HAP-1 (cell line): Measurements from ENCODE around the gene ARNT2.

ENCODE experiments used
- DNase-seq, 2 experiments: peaks; one replicate each; pipeline ENCODE4 v3.0.0-alpha.2; 2016 to 2020; ENCODE audit warnings: low spot score in 2 of 2
- H3K27me3 ChIP-seq: fragments of 250-450 bp; sonication (Bioruptor Pico); 2 replicates; pipeline ENCODE4 v1.5.1; 2020; ENCODE audit warnings: low read depth, mild to moderate bottlenecking, moderate library complexity
- H3K36me3 ChIP-seq: fragments of 250-450 bp; sonication (Bioruptor Pico); replicated peaks from 2 replicates; pipeline ENCODE4 v1.5.1; 2020; ENCODE audit warnings: mild to moderate bottlenecking
- H3K4me1 ChIP-seq: fragments of 250-450 bp; sonication (Bioruptor Pico); 2 replicates; pipeline ENCODE4 v1.5.1; 2020; ENCODE audit warnings: mild to moderate bottlenecking
- H3K4me3 ChIP-seq: fragments of 250-450 bp; sonication (Bioruptor Pico); 2 replicates; pipeline ENCODE4 v1.5.1; 2020; ENCODE audit warnings: mild to moderate bottlenecking, moderate library complexity
- H3K9me3 ChIP-seq: fragments of 250-450 bp; sonication (Bioruptor Pico); 2 replicates; pipeline ENCODE4 v1.5.1; 2020; ENCODE audit warnings: mild to moderate bottlenecking, moderate library complexity
- in situ Hi-C: fragments of 300-500 bp; cut with MboI; formaldehyde crosslinking; loops from 3 replicates; pipeline ENCODE4 v1.14.3; 2020; ENCODE audit warnings: low sequenced_read_pairs, inconsistent platforms, mixed read lengths

ARNT2 gene

DNA sequence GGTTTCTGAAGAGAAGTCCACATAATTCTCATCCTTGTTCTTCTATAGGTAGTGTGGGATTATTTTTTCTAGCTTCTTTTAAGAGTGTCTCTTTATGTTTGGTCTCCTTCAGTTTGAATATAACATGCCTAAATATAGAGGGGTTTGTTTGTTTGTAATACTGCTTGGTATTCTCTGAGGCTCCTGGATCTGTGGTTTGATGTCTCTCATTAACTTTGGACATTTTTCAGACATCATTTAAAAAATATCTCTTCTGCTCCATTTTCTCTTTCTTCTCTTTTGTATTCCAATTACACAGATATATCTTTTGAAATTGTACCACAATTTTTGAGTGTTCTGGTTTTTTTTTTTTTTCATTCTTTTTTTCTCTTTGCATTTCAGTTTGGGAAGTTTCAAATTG, 113.1 kb downstream of the ARNT2 start:
- Histone ChIP-seq H3K27me3 (no peaks in the 10 kb centered on the region), H3K9me3 (no peaks in the 10 kb centered on the region), H3K36me3 (no peaks in the 10 kb centered on the region), H3K4me1 (no peaks in the 10 kb centered on the region), H3K4me3 (no peak overlapping the region)
- in situ Hi-C loops = no loop called here
- DNase-seq = no peak

DNA sequence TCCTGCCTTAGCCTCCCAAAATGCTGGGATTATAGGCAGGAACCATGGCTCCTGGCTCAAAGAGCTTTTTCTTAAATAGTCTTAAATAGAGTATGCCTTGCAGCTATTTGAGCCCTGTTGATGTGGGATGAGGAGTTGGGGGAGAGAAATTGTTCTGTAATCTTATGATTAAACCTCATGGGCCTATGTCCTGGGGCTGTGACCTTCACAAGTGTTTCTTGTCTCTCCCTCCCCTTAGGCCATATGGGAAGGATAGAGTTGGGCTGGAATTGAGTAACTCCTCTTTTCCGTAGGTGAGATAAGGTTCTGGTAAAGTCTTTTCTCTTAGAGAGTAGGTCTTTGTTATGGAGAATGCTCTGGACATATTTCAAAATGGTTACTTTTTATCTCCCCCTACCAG, 114.3 kb downstream of the ARNT2 start:
- no peak for DNase-seq
- no peaks in the 10 kb centered on the region for H3K36me3 ChIP-seq
- H3K4me3 ChIP-seq = no peak overlapping the region
- H3K4me1 ChIP-seq = no peaks in the 10 kb centered on the region
- H3K27me3 ChIP-seq = no peaks in the 10 kb centered on the region
- in situ Hi-C loops = no loop called here
- no peaks in the 10 kb centered on the region for H3K9me3 ChIP-seq

DNA sequence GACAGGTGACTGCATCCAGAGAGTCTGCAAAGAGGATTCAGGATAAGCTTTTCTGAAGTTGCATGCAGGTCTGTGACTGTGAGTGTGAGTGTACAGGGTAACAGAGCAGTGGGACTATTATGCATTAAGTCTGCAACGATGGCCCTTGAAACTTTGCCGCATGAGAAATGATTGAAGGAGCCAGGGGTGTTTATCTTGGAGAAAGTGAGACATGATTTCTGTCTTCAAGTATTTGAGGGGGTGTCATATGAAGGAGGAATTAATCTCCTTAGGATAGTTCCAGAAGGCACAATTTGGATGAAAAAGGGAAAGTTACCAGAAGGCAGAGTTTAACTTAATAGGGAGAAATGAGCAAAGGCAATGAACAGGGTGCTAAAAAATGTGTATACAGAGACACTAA, 119.6 kb downstream of the ARNT2 start:
- DNase-seq = no peak
- in situ Hi-C loops = no loop called here
- Histone ChIP-seq H3K36me3 (no peaks in the 10 kb centered on the region), H3K9me3 (no peaks in the 10 kb centered on the region), H3K4me3 (no peak overlapping the region), H3K27me3 (no peaks in the 10 kb centered on the region), H3K4me1 (no peaks in the 10 kb centered on the region)

DNA sequence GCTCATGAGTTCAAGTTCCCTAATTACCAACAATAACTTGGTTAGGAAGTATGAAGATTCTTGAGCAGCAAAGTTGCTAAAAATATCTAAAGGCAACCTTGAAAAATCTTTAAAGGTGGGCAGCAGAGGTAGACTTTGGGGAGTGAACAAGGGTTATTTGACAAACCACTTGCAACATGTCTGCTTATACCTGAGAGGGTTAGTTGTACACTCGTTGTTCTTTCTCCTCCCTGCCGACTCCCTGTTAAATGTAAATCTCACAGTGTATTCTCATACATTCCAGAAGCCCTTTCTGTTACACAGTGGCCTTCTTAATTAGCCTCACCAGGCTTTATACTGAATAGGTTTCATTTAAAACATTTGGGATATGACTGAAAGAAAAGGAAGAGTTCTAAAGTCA, 121.7 kb downstream of the ARNT2 start:
- in situ Hi-C loops = no loop called here
- H3K27me3 ChIP-seq = no peaks in the 10 kb centered on the region
- no peak overlapping the region for H3K4me3 ChIP-seq
- no peaks in the 10 kb centered on the region for H3K9me3 ChIP-seq
- H3K36me3 ChIP-seq = no peaks in the 10 kb centered on the region
- no peaks in the 10 kb centered on the region for H3K4me1 ChIP-seq
- no peak for DNase-seq

DNA sequence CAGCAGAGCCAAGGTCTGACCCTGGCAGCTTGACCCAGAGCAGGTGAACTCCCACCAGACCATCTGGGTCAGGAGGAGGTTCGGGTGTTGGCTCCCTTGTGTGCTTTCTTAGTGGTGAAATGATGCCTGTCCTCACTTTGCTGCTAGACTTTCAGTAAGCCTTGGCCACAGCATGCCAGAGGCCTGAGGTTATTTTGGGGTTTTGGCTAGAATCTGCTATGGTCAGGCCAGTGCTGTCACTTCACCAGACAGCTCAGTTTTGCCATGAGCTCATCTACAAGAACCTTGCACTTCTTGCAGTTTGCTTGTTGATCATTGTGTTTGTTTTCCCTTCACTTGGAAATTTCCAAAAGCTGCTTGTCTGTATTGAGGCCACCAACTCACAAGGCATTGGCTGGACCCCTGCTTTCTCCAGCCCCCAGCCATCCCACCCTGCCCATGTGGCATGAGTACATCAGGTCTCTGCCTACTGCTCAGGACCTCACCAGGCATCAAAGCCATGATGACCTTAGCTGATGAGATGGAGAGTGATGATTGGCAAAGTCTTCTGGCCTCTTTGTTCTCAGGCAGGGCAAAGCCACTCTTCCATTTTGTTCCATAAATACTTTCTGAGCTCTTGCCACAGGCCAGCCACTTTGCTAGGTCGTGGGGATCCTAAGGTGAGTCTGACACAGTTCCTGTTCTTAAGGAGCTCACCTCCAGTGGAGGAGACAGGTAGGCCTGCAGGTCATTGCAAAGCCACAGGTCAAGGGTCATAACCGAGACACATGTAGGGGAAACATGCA, 122.6 kb downstream of the ARNT2 start:
- Histone ChIP-seq H3K4me3 (no peak overlapping the region), H3K27me3 (no peaks in the 10 kb centered on the region), H3K9me3 (no peaks in the 10 kb centered on the region), H3K36me3 (no peaks in the 10 kb centered on the region), H3K4me1 (no peaks in the 10 kb centered on the region)
- no peak for DNase-seq
- in situ Hi-C loops = no loop called here

DNA sequence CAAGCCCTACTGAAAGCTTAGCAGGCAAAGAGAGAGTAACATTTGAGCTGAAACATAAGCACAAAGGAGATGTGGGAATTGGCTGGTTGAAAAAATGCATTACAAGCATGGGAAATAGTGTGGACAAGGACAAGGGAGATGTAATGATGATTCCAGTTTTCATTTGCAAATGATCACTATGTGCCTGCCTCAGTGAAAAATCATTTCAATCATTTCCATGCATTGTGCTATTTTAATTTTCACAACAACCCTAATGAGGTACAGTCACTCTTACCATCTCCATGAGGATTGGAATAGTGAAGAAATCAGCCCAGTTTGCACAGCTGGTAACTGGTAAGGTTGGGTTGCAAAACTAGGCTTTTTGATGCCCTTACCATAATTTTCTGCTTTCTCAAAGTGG, 123.2 kb downstream of the ARNT2 start:
- Histone ChIP-seq H3K27me3 (no peaks in the 10 kb centered on the region), H3K36me3 (no peaks in the 10 kb centered on the region), H3K4me3 (no peak overlapping the region), H3K4me1 (no peaks in the 10 kb centered on the region), H3K9me3 (no peaks in the 10 kb centered on the region)
- DNase-seq = no peak
- in situ Hi-C loops = no loop called here

DNA sequence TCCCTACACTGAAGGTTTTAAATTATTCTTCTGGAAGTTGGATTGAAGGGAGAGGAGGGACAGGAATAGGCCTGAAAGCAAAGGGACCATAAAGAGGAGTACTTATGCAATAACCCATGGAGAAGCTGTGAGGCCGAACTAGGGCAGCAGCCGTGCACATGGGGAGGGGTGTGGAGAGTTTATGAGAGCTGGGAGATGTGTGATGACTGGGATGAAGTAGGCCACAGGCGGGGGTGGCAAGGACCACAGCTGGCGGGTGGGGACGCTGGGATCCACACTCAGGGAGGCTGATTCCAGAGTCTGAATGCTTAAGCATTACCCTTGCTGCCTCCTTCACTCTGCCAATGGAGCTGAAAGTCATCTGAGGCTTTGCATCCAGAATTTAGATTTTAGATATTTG, 123.8 kb downstream of the ARNT2 start:
- DNase-seq = no peak
- Histone ChIP-seq H3K27me3 (no peaks in the 10 kb centered on the region), H3K9me3 (no peaks in the 10 kb centered on the region), H3K4me3 (no peak overlapping the region), H3K36me3 (no peaks in the 10 kb centered on the region), H3K4me1 (no peaks in the 10 kb centered on the region)
- in situ Hi-C loops = no loop called here

DNA sequence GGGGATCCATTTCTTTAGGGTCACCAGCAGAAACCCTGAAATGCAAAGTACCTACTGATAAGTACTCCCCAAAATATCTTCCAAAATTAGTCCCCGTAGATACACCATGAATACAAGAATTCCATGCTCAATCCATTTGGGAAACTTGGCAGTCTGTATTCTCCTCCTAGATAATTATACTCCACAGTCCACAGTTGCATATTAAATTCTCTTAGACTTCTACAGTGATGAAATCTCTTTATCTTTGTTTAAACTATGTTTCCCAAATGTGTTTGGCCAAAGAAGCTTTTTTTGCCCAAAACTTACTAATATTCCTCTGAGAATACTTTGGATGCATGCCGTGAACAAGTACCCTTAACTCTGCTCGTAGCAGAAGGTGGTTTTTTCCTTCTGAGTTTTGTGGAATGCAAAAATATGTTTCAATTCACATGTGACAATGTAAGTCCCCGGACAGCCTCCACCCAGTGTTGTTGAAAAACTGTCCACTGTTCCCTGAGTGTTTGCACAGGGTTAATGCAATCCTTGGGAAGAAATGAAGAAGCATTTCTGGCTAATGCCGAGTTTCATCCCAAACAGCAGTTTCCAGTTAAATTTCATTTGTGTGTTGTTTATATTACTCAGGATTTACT, 126.7 kb downstream of the ARNT2 start:
- Histone ChIP-seq H3K4me1 (no peaks in the 10 kb centered on the region), H3K27me3 (no peaks in the 10 kb centered on the region), H3K4me3 (no peak overlapping the region), H3K36me3 (no peaks in the 10 kb centered on the region), H3K9me3 (0 out of 2 replicates have a peak, but pooled peaks cover 5% of the 10 kb centered on the region)
- no peak for DNase-seq
- in situ Hi-C loops = no loop called here

DNA sequence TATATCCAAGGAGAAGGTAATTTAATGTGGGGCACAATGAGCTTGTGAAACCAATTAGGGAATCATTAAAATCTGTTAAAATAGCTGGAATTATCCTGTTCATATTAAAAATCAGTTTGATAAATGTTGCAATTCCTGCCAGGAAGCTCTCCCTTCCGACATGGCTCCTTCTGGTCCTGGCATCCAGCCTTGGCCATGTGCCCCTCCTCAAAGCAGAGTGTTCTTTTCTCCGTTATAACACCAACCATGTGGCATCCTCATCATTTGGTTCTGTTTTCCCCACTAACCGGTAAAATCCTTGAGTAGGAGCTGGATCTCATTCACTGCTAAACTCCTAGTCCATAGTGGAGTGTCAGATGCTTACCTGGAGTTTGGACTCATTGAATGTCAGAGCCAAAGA, 127.2 kb downstream of the ARNT2 start:
- in situ Hi-C loops = no loop called here
- Histone ChIP-seq H3K9me3 (0 out of 2 replicates have a peak, but pooled peaks cover 5% of the 10 kb centered on the region), H3K4me3 (no peak overlapping the region), H3K4me1 (no peaks in the 10 kb centered on the region), H3K27me3 (no peaks in the 10 kb centered on the region), H3K36me3 (no peaks in the 10 kb centered on the region)
- DNase-seq = no peak

DNA sequence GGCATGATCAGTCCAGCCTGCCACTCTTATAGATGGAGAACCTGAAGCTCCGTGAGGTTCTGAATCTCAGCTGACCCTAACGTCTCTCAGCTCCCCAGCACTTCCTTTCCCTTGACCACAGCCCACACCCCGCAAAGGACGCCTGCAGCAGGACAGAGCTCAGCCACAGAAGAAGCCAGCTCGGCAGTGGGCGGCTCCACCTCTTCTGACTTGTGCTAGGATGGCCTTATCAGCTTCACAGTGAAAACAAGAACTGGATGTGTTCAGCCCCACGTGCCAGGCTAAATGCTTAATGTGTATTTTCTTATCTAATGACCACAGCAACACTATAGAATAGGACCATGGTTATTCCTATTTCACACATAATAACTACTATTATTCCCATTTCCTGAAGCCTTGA, 127.6 kb downstream of the ARNT2 start:
- DNase-seq = no peak
- no peaks in the 10 kb centered on the region for H3K27me3 ChIP-seq
- H3K4me3 ChIP-seq = no peak overlapping the region
- in situ Hi-C loops = no loop called here
- no peaks in the 10 kb centered on the region for H3K36me3 ChIP-seq
- 0 out of 2 replicates have a peak, but pooled peaks cover 5% of the 10 kb centered on the region for H3K9me3 ChIP-seq
- H3K4me1 ChIP-seq = no peaks in the 10 kb centered on the region

DNA sequence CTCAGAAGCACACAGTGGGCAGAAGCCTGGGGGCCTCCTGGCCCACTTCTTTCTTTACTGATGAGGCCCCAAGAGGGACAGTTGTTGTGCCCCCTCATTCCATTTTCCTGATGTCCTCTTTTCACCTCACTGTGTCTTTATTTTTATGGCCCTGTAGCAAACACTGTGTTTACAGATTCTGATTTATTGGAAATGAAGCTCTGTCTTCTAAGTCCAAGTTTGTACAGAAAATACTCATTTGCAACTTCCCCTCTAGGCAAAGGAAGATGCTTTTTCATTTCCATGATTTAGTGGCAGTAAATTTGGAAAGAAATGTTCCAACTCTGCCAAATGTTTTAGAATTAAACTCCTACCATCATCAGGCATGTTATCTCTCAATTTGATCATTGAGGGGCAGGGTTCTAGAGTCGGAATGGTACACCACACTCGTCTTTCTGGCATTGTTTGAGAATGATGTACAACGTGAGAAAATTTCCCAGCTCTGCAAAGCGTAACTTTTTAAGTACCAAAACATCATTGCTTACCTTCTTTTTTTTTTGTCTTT, 129.7 kb downstream of the ARNT2 start:
- H3K27me3 ChIP-seq = no peaks in the 10 kb centered on the region
- in situ Hi-C loops = no loop called here
- H3K36me3 ChIP-seq = no peaks in the 10 kb centered on the region
- H3K4me1 ChIP-seq = peaks cover 5% of the 10 kb centered on the region; the same call in 1 of the 2 replicates
- no peak for DNase-seq
- no peak overlapping the region for H3K4me3 ChIP-seq
- H3K9me3 ChIP-seq = 0 out of 2 replicates have a peak, but pooled peaks cover 5% of the 10 kb centered on the region

DNA sequence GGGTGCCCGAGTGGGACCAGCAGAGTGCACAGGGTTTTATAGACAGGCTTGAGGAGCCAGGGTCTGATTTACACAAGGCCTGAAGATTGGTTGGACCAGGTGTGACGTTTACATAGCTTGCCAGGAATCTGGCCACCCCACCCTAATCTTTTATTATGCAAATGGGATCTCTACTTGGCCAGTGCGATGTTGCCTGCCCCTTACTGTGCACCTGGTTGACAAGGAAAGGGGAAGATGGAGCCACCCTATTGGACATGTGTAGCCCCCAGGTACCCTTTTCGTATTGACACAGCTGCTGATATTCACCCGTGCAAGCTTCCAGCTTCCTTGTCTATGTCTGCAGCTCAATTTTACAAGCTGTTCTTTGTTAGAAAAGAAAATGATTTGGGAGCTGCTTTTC, 132.0 kb downstream of the ARNT2 start:
- DNase-seq = no peak
- Histone ChIP-seq H3K27me3 (no peaks in the 10 kb centered on the region), H3K4me3 (no peak overlapping the region), H3K36me3 (no peaks in the 10 kb centered on the region), H3K9me3 (0 out of 2 replicates have a peak, but pooled peaks cover 5% of the 10 kb centered on the region), H3K4me1 (peaks cover 5% of the 10 kb centered on the region; the same call in 1 of the 2 replicates)
- in situ Hi-C loops = no loop called here

DNA sequence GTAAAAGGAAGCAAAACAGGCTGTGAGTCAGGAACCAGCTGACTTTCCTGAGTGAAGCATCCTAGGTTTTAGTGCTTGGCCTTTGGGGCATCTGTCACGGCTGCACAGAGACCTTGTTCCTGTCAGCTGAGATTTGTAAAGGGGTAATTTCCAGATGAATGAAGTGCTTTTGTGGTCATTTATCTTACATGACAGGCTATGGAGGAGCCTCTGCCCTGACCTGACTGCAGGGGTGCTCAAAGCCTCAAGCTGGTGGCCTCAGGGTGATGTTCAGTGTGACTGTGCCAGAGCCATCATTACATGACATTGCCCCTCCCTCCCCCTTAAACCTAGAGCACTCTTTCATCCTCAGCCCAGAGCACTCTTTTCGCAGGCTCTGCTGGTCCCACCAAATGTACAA, 132.5 kb downstream of the ARNT2 start:
- in situ Hi-C loops = no loop called here
- DNase-seq = no peak
- Histone ChIP-seq H3K4me1 (peaks cover 5% of the 10 kb centered on the region; the same call in 1 of the 2 replicates), H3K4me3 (no peak overlapping the region), H3K9me3 (0 out of 2 replicates have a peak, but pooled peaks cover 5% of the 10 kb centered on the region), H3K27me3 (no peaks in the 10 kb centered on the region), H3K36me3 (no peaks in the 10 kb centered on the region)

DNA sequence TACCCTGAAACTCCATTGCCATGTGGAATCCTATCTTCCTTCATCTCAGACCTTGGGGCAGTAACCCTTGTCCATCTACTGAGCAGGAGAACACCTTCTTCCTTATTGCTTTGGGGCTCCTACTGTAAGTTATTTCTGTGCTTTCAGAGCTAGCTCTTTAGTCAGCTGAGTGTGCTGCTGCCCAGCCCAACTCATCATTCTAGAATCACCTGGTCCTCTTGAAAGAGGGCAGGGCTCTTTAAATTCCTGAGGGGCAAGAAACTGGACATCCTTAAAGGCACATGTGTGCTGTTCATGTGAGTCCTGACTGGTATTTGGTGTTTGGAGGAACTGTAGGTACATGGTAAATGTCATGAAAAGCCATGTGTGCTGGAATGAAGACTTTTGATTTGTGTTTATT, 140.9 kb downstream of the ARNT2 start:
- in situ Hi-C loops = no loop called here
- Histone ChIP-seq H3K4me3 (no peak overlapping the region), H3K27me3 (no peaks in the 10 kb centered on the region), H3K36me3 (no peaks in the 10 kb centered on the region), H3K9me3 (no peaks in the 10 kb centered on the region), H3K4me1 (no peaks in the 10 kb centered on the region)
- no peak for DNase-seq
